Measurements from ENCODE around the gene BEND6.
A peak's percentile ranks its signal among the peaks of the same experiment; 100 is the strongest.

Gene BEND6

DNA sequence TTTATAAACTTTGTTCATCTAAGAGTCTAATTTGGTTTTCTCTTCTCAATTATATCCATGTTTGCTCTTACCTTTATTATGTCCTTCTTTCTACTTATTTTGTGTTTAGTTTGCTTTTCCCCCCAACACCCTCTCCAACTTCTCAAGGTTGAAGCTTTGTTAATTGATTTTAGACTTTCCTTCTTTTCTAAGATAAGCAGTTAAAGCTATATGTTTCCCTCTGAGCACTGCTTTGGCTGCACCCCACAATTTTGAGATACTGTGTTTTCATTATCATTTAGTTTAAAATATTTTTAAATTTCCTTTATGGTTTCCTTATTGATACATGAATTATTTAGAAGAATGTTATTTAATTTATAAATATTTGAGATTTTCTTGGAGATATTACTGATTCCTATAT is 13.9 kb upstream of the BEND6 start:
- DNase-seq (ENCODE audit: low read depth in 3 of 3) = no peak

DNA sequence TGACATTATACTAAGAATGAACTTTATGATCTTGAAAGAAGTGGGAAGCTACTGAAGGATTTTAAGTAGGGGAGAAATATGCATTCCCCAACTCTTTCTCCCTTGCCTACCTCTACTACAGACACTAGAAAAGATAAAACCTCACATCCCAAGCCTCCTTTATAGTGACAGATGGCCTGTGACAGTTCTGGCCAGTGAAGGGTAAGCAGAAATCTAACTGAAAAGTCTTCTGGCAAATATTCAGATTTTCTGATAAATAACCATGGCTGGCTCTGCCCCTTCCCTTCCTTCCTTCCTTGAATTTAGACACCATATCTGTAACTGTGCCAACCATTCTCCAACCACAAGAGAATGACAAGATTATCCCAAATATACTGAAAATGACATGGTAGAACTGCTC is 10.2 kb upstream of the BEND6 start:
- no peak for DNase-seq (ENCODE audit: low read depth in 3 of 3)

DNA sequence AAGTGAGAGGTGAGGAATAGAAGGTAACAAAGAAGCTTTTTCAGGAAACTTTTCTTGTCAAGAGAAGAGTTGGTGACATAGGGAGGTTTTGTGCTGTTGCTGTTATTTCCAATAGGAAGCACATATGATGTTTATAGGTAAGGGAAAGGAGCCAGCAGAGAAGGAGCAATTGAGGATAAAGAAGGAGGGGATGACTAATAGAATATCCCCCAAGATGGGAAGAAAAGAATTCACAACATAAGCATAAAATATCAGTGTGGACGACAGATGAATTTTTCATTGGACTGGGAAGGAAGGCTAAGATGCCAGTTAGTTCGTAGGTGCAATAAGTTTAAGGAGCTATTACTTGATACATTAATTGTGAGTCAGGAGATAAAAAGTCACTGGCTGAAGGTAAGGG is 8.5 kb upstream of the BEND6 start:
- DNase-seq (ENCODE audit: low read depth in 3 of 3) = no peak

DNA sequence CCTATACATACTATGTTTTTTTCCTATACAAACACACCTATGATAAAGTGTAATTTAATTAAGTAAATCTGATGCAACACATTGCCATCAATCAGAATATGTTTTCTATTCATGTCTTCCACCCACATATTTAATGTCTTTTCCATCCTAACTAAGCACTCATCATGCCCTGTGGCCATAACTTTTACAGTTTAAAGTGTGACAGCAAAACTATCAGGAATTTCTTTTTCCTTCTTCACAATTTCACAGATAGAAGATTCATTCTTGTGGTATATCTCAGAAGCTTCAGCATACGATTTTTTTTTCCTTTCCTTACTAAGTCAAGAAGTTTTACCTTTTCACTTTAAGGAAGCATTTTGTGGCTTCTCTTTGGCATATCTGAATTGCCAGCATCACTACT is 7.0 kb upstream of the BEND6 start:
- DNase-seq (ENCODE audit: low read depth in 3 of 3) = no peak

DNA sequence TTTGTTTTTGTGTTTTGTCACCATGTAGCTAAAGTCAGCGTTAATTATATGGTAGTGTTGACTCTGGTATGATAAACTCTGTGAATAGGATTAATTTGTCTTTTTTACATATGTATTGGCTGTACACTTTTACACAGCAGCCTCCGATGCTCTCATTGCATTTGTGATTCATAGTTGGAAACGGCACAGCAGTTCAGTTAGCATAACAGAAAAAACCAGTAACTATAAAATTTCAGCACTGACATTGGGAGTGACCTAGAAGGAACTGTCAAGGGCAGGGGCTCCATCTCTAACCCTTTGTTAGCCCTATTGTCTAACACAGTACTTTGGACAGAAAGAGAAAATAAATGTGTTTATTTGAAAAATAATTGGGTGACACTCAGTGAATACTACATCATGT is 5.6 kb upstream of the BEND6 start:
- DNase-seq (ENCODE audit: low read depth in 3 of 3) = no peak

DNA sequence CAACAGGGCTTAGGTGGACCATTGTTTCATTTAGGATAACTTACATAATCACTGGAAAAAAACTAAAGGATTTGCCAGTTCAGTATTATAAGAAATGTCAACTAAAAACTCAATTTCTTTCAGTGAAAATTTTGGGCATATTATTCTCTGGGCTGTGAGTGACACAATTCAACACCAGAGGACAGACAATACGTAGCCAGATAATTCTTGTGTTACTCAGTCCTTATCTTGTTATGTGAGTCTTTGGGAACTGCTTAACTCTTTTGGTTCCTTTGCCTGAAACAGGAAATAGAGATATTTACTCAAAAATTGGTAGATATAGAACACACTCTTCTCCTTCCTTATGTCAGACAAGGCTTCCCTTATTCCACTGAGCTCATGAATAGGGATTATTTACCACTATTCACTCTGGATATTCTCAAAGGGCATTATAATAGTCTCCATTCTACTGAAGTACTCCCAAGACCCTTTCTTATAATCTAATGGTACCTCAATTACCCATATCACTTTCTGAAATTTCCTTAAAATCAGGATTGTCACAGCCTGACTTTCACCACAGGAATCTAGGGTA is 4.9 kb upstream of the BEND6 start:
- DNase-seq (ENCODE audit: low read depth in 3 of 3) = no peak

DNA sequence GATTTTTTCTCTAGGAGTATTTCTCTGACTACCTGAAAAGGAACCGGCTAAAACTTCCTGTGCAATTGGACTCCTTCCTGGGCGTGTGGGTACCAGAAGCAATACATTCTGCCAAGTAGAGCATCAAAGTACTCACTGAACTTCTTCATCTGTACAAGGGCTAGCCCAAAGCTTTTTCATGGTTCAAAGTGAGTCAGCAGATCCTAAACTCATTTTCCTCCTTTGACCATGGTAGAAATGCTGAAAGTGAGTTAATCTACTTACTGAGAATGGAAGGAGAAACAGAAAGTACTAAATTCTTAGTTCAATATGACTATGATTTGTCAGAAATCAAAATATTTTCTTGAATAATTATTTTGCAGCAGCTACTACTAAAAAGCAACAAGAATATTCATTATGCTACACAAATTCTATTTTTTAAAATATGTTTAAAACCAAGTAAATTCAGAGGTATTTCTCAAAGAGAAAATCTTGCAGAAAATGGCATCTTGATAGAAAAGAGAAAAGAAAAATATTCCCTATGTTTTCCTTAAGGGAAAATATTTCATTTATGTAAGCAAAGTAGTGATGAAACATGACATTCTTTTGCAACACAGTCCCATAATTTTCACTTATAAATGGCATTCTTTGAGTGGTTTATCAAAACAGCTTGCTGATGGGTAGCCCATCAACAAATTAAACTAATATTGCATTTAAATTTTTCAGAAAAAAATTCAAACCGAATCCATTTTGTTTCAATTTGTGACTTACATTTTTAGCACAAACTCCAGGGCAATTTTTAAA is 3.7 kb upstream of the BEND6 start:
- DNase-seq (ENCODE audit: low read depth in 3 of 3) = no peak

DNA sequence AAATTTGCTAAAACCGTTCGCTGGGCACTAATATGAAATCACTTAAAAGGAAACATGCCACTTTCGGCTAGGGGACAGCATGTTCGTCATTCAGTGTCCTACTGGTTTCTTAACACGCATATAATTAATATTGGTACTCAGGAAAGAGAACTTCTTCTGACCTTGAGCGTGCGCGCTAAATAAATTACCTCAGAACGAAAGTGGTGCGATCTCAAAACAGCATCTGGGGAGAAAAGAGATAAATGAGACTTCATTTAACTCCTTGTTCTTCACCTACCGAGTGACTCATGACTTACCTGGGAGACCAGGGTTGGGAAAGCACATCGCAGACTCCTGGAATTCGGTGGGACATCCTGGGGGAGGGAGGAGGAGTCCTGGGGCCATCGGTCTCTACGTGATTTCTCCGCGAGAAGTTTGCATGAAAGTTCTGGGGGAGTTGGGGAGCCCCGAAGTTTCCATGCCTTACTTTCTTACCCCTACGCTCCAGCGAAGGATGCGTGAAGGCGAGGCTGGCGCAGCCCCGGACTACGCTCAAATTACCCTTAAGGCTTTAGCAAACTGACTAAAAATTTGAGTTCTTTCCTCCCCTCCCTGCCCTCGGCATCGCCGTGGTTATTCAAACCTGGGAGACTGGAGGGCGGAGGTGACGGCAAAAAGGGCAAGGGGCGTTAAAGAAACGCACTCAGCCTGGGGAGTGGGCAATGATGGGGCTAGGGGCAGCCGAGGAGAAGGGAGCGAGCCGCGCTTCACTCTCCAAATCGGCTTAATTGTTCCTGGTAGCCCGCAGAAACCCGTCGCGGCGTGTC is 1.1 kb upstream of the BEND6 start:
- peak in 1 of 3 experiments; percentile 2 for DNase-seq (ENCODE audit: low read depth in 3 of 3)

DNA sequence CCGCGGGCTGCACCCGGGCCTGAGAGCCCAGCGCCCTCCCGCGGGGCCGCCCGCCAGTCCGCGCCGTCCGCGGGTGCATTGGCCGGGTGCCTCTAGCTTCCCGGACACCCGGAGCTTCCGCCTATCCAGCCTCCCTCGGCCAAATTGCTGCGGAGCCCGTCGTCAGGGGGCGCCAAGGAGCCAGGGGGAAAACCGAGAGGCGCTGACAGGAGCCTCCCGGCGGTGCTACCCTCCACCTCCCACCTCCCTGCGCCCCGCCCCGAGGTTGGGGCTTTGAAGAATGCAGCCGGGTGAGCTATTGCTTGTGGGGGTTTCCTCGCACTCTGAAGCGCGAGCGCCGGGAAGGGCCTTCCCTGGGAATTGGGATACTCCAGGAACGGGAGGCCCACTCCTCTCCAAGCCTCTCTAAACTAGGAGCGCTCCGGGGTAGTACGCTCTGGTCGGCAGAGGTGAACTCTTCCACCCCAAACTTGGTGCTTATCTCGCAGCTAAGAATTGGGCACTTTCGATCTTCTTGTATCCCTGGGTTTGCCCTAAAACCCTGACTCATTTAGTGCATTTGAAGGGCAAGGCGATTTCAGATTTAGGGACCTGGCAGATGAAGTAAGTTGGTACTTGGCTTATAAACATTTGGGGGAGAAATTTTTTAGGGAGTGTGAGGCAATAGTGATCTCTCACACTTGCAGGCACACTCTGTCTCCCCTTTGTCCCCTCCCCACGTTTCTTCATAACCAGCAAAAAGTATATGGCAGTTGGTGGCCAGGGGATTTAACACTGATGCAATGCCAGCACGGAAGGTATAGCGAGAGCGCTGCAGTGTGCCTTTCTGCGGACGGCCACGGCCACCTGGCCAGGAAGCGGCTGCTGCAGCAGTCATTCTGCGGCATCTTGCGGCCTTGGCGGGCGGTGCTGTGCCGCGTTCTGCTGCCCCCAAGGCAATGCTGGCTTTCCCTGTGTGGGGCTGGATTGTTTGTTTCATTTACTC is 556 bp downstream of the BEND6 start:
- peak in 2 of 3 experiments; percentile 43 to 76 for DNase-seq (ENCODE audit: low read depth in 3 of 3)

DNA sequence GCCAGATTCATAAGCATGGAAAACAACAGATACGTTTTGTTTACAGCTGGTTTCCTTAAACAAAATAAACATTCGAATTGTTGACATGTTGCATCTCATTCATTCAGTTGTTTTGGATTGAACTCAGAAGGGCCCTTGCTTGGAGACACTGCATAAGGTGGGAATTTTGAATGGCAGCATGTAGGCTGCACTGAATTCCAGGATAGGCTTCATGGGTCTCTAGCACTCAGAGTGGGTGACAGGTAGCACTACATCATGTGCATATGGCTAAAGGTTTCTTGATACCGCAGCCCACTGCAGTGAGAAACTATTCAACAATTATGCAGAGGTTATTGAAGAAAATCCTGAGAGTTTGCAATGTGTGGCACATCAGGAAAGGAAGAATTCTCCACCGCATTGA is 1.6 kb downstream of the BEND6 start:
- DNase-seq (ENCODE audit: low read depth in 3 of 3) = no peak

DNA sequence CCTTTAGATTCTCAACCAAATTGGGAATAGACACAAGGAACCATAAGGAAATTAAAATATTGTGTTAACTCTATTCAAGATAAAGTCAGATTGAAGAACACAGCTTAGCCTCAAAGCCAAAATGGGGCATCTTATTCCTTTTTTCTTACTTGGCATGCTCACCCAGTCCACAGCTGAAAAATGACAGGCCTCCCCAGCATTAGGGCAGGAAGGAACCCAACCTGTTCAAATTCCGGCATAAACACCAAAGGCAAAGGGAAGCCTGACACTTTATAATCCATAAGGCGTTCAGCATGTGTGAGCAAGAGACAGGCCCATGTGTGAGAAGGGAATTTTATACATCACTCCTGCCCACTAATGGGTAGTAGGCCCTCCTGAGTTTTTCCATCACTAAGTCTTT is 2.9 kb downstream of the BEND6 start:
- DNase-seq (ENCODE audit: low read depth in 3 of 3) = no peak

DNA sequence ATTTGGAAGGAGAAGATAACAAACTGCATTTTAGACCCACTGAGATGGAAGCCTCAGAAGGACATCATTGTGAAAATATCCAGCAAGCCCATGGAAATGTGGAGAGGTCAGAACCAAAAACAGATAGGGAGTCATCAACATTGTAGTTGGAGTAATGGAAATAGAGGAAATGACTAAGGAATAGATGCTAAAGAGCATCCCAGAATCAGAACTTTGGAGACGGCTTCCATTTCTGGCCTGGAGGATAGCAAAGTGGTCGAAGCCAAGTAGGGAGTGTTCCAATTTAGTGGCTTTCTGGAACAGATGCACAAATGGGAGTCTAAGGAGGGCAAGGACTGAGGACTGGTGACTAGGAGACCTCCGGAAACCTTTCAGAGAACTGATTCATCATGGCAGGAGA is 3.6 kb downstream of the BEND6 start:
- DNase-seq (ENCODE audit: low read depth in 3 of 3) = no peak

DNA sequence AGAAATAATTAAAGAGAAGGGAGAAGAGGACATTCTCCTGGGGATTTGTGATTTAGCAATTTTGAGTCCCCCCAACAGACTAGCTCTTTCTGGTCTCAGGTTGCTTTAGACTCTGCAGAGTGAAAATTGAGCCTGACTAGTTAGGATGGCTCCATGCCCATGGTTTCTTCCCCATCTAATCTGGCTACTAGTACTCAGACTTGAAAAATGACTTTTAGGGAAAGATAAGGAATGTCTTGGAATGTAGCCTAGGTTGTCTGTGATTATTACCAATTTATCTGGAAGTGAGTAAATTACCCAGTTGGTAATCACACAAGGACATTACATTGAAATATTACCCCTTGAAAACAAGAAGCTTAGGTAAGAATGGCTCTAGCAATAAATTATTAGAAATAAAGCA is 4.2 kb downstream of the BEND6 start:
- DNase-seq (ENCODE audit: low read depth in 3 of 3) = no peak

DNA sequence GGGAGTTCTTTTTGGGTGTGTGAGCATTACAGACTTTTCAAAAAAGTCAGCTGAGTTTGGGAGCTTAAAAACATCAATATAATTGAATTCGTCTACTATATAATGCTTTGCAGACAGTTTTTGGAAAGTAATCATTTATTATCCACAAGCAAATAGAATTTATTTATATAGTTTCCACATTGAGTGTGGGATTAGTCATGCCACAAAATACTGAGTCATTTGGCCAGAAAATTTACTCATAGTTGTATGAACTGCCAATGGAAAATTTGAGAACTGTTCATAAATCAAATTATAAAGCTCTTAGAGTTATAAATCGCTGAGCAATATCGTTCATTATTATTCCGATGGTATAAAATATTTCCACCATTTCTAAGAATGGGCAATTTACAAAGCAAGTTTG is 5.0 kb downstream of the BEND6 start:
- no peak for DNase-seq (ENCODE audit: low read depth in 3 of 3)

DNA sequence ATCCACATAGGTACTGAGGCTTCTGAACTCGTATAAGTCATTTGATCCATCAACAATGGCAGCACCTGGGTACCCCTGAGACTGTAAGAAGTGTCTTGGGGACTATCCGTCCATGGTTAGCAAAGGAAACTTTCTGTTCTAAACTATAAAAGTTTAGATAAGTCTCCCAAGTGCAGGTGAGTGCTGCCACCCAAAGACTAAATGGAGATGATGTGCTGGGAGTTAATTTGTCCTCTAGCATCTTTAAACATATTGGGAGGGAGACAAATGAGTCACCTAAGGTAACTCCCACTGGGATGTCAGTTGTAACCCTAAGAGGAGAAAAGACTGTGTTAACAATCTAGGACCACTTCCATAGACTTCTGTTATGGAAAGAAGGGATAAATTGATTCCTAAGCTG is 6.2 kb downstream of the BEND6 start:
- no peak for DNase-seq (ENCODE audit: low read depth in 3 of 3)

DNA sequence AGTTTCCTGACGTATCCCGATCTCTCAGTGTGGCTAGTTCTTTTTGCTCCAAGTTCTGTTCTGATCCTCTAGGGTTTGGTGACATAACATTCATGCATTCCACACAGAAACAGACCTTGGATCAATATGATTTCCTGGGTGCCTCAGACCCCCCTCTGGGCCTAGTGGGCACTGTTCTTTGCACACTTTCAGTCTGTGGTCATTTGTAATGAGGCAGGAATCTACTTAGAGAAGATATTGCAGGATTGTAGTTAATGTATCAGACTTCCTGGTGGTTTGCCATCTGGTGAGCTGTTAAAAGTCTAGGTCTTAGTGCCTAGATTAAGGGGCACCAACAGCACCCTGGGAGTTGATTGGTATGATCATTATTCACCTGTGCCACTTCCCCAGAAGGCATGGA is 7.5 kb downstream of the BEND6 start:
- no peak for DNase-seq (ENCODE audit: low read depth in 3 of 3)

DNA sequence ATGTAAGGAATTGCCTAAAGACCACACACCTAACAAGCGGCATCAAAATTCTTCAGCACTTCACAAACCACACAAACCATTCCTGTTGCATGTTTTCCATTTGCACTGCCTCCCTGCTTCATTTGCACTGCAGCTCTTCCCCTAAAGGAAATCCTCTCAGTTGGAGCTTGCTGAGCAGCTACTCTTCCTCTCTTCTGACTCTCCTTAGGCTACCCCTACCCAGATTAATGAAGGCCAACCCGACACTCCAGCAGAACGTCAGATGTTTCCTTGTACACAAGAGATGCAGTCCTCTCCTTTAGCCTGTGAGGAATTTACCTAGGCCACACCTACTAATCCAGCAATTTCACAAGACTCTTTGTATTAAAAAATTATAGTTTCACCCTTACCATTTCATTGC is 8.1 kb downstream of the BEND6 start:
- no peak for DNase-seq (ENCODE audit: low read depth in 3 of 3)

DNA sequence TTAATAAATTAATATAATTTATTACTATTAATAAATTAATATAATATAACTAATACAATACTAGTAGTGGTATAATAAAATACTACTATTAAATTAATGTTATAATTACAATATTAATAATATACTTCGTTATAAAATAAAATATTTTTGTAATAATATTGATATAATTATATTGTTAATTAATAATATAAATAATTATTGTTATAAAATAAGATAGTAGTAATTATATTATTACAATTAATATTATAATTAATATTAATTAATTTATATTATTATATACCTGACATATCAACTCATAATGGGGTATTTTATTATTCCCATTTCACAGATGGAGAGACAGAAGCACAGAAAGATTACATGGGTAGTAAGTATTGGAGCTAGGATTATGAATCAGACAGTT is 8.9 kb downstream of the BEND6 start:
- no peak for DNase-seq (ENCODE audit: low read depth in 3 of 3)

DNA sequence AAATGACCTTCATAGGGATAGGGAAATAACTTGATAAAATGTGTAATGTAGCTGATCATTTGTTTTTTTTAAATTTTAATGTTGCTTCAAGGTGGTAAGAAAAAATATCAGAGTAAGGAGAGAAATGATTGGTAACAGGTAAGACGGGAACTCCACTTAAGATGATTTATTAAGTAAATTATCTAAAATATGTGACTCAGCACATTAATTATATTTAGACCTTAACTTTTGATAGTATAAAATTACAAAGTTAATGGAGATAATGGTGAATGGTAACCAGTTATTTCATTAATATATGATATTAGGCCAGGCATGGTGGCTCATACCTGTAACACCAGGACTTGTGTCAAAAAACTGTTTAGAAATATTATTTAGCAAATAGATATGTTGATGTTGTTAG is 10.2 kb downstream of the BEND6 start:
- DNase-seq (ENCODE audit: low read depth in 3 of 3) = no peak

DNA sequence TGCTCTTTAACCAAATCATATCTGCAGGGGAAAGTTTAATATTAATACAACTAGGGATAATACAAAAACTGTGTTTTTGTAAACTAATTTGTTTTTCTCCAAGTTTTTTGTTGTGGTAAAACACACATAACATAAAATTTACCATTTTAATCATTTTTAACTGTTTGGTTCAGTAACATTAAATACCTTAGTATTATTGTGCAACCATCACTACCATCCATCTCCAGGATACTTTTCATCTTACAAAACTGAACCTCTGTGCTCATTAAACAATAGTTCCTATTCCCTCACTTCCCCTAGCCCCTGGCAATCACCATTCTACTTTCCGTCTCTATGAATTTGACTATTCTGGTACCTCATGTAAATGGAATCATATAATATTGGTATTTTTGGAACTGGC is 15.9 kb downstream of the BEND6 start:
- DNase-seq (ENCODE audit: low read depth in 3 of 3) = no peak

DNA sequence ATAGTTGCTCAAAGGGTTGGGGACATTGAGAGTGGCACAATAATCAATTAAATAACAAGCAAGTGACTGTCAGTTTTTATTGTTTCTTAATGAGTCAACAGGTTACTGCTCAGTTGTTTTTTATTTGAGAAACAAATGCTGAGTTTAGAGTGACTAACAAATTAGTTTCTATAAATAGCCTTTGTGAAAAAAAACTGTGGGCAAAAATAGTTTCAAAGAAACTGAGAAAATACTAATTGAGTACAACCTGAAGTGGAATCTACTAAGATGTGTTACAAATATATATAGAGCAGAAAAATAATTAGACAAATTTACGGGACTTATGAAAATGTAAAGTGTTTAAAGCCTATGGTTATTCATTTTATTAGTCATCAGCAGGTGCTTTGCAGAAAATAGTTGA is 22.3 kb downstream of the BEND6 start:
- no peak for DNase-seq (ENCODE audit: low read depth in 3 of 3)

DNA sequence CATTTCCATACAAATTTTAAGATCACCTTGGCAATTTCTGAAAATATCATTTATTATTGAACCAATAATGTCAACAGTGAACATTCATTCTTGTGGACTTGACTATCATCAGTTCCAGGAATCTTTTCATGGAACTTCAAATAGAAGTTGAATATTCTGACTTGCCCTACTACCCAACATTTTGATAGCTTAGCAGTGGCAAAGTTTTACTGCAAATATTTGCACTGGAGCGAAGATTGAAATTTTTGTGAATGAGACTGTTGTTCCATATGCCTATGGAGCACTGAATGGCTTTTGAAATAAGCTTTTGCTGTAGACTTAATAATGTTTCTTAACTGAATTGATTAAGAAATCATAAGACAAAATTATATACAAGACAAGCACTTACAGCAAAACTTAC is 23.6 kb downstream of the BEND6 start:
- no peak for DNase-seq (ENCODE audit: low read depth in 3 of 3)
